MCF 10A (cell line): Measurements from ENCODE around the gene BIN1. TPM values are rescaled to one million over a fixed set of nuclear protein-coding genes. Genes with fewer than 3 reads are reported as not detected.

Experiments used
- BruUV-seq: library from RNA; stranded (reverse); fragments of 400-500 nt; replicated peaks from 2 replicates; lab custom pipeline; 2021; lab: Mats Ljungman, UMichigan
- CTCF ChIA-PET: fragments of 300-600 bp; sonication (Branson Sonifier 250); formaldehyde crosslinking; extraction: SDS; loops from one replicate; lab custom pipeline; 2021; ENCODE audit warnings: antibody characterized with exemption, inconsistent platforms; lab: Yijun Ruan, JAX
- POLR2A ChIA-PET: fragments of 300-600, 350-650 bp; sonication (Branson Sonifier 250); formaldehyde crosslinking; extraction: SDS; loops from one replicate; lab custom pipeline; 2020; ENCODE audit warnings: antibody characterized with exemption, inconsistent platforms; lab: Yijun Ruan, JAX
- DNase-seq: peaks from one replicate; pipeline ENCODE4 v3.0.0-alpha.2; 2018; ENCODE audit not compliant: unreplicated experiment
- H3K27ac Mint-ChIP-seq: one replicate; pipeline ENCODE4 v1.8.0; 2022; ENCODE audit warnings: mild to moderate bottlenecking, low read depth, mixed read lengths; ENCODE audit not compliant: unreplicated experiment
- H3K27me3 Mint-ChIP-seq: one replicate; pipeline ENCODE4 v1.8.0; 2022; ENCODE audit warnings: mixed read lengths; ENCODE audit not compliant: insufficient read depth, unreplicated experiment
- H3K36me3 Mint-ChIP-seq: one replicate; pipeline ENCODE4 v1.8.0; 2022; ENCODE audit warnings: mild to moderate bottlenecking, moderate library complexity, mixed read lengths; ENCODE audit not compliant: insufficient read depth, unreplicated experiment
- H3K4me1 Mint-ChIP-seq: one replicate; pipeline ENCODE4 v1.8.0; 2022; ENCODE audit warnings: mixed read lengths; ENCODE audit not compliant: insufficient read depth, unreplicated experiment
- H3K4me3 Mint-ChIP-seq: one replicate; pipeline ENCODE4 v1.8.0; 2022; ENCODE audit warnings: mild to moderate bottlenecking, moderate library complexity, mixed read lengths; ENCODE audit not compliant: unreplicated experiment
- H3K9me3 Mint-ChIP-seq: one replicate; pipeline ENCODE4 v1.8.0; 2022; ENCODE audit warnings: mixed read lengths; ENCODE audit not compliant: unreplicated experiment
- intact Hi-C: fragments of 100-400 bp; cut with micrococcal nuclease; formaldehyde crosslinking; loops from 2 replicates; pipeline ENCODE4 v1.14.1; 2022
- total RNA-seq: library from RNA; stranded (reverse); gene quantifications from 2 replicates; pipeline ENCODE4 v1.2.3, GENCODE V29; 2022
- TF ChIP-seq, protein P1 (sequence below): fragments of 200-600 bp; IDR thresholded peaks from one replicate; pipeline ENCODE4 v1.8.0; 2022; ENCODE audit warnings: antibody characterized with exemption, mild to moderate bottlenecking; ENCODE audit not compliant: unreplicated experiment

The BIN1 gene
- total RNA-seq, 1 experiment from 2014 or later: 29.6 TPM

DNA sequence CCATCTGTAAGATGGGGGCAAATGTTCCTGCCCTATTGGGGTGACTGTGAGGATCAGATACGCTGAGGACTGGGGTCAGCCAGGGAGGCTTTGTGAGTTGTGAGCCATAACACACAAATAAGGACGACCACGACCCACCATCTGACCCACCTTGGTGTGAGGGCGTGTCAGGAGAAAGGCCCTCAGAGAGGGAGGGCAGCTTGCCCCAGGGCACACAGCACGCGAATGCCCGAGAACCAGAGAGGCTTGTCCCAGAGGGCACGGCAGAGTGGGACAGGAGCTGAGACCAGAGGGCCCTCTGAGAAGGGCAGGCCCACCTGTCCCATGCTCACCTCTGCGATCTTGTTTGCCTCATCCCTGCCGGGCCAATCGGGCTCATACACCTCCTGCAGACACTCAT is 36.7 kb downstream of the BIN1 start:
- POLR2A ChIA-PET: interaction anchor here (0.9 kb wide), 1 partner anchor 14 kb away, joined by 5 read pairs; no protein-coding TSS in a partner anchor
- H3K27me3 Mint-ChIP-seq: no peaks in the 10 kb centered on the region
- no TSS peak for BruUV-seq
- TF ChIP-seq, protein P1, sequence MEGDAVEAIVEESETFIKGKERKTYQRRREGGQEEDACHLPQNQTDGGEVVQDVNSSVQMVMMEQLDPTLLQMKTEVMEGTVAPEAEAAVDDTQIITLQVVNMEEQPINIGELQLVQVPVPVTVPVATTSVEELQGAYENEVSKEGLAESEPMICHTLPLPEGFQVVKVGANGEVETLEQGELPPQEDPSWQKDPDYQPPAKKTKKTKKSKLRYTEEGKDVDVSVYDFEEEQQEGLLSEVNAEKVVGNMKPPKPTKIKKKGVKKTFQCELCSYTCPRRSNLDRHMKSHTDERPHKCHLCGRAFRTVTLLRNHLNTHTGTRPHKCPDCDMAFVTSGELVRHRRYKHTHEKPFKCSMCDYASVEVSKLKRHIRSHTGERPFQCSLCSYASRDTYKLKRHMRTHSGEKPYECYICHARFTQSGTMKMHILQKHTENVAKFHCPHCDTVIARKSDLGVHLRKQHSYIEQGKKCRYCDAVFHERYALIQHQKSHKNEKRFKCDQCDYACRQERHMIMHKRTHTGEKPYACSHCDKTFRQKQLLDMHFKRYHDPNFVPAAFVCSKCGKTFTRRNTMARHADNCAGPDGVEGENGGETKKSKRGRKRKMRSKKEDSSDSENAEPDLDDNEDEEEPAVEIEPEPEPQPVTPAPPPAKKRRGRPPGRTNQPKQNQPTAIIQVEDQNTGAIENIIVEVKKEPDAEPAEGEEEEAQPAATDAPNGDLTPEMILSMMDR: no peak
- CTCF ChIA-PET: interaction anchor here (0.6 to 2.6 kb wide), 2 partner anchors 26 to 103 kb away, joined by 4 to 15 read pairs; no protein-coding TSS in a partner anchor
- intact Hi-C loops: no loop called here
- H3K9me3 Mint-ChIP-seq: no peaks in the 10 kb centered on the region
- peaks cover 5% of the 10 kb centered on the region for H3K36me3 Mint-ChIP-seq
- no peak for DNase-seq
- H3K4me3 Mint-ChIP-seq: no peak overlapping the region
- no peak overlapping the region for H3K27ac Mint-ChIP-seq
- peaks cover 17% of the 10 kb centered on the region for H3K4me1 Mint-ChIP-seq

DNA sequence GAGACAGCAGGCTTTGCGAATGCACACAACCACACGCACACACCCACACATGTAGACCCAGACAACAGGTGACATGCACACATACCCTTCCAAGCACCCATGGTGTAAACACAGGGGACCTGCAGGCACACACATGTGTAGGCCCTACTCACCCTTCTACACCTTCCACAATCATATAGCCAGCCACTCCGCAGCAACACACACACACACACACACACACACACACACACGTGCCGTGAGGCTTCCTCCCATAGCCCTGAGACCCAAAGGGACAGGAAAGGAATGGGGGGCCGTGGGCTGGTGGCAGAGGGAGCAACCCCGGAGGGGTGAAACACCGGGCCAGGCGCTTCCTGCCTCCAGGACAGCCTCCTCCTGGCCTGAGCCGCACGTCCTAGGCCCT is 37.4 kb downstream of the BIN1 start:
- H3K9me3 Mint-ChIP-seq: no peaks in the 10 kb centered on the region
- CTCF ChIA-PET: interaction anchor here (0.6 to 2.6 kb wide), 6 partner anchors 10 to 401 kb away, joined by 3 to 15 read pairs (median 3); no protein-coding TSS in a partner anchor
- H3K4me1 Mint-ChIP-seq: peaks cover 21% of the 10 kb centered on the region
- peaks cover 6% of the 10 kb centered on the region for H3K36me3 Mint-ChIP-seq
- TF ChIP-seq, protein P1: no peak
- POLR2A ChIA-PET: interaction anchor here (0.9 kb wide), 1 partner anchor 15 kb away, joined by 5 read pairs; no protein-coding TSS in a partner anchor
- H3K27me3 Mint-ChIP-seq: no peaks in the 10 kb centered on the region
- no peak overlapping the region for H3K27ac Mint-ChIP-seq
- no peak overlapping the region for H3K4me3 Mint-ChIP-seq
- intact Hi-C loops: loop anchor here (5.0 to 10.0 kb wide), 2 partner anchors 223 to 405 kb away; partner anchors contain the start of gene ERCC3
- no peak for DNase-seq
- no TSS peak for BruUV-seq

DNA sequence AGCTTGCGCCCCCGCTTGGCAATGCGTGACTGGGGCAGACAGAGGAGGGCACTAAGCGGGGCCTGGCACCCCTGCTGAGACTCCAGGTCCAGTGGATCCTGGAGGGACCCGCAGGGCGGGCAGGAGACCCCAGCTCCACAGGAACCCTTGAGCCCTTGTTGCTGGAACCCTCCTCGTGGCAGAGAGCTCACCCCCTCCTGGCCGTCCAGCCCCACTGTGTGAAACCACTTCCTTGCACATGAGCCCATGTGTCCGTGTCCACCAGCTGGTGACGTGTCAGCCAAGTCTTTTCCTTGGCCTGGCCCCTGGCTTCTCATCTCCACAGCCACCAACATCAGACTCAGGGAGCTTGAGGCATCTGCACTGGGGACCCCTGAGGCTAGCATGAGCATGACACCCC is 38.0 kb downstream of the BIN1 start:
- peaks cover 26% of the 10 kb centered on the region for H3K4me1 Mint-ChIP-seq
- TF ChIP-seq, protein P1: no peak
- H3K27ac Mint-ChIP-seq: no peak overlapping the region
- ChIA-PET POLR2A (interaction anchor here (0.9 kb wide), 1 partner anchor 15 kb away, joined by 5 read pairs; no protein-coding TSS in a partner anchor), CTCF (interaction anchor here (0.6 to 2.6 kb wide), 7 partner anchors 8 to 400 kb away, joined by 3 to 15 read pairs (median 3); no protein-coding TSS in a partner anchor)
- H3K27me3 Mint-ChIP-seq: no peaks in the 10 kb centered on the region
- H3K36me3 Mint-ChIP-seq: peaks cover 9% of the 10 kb centered on the region
- BruUV-seq: no TSS peak
- H3K4me3 Mint-ChIP-seq: no peak overlapping the region
- no peak for DNase-seq
- no peaks in the 10 kb centered on the region for H3K9me3 Mint-ChIP-seq
- intact Hi-C loops: loop anchor here (5.0 to 10.0 kb wide), 2 partner anchors 223 to 406 kb away; partner anchors contain the start of gene ERCC3

DNA sequence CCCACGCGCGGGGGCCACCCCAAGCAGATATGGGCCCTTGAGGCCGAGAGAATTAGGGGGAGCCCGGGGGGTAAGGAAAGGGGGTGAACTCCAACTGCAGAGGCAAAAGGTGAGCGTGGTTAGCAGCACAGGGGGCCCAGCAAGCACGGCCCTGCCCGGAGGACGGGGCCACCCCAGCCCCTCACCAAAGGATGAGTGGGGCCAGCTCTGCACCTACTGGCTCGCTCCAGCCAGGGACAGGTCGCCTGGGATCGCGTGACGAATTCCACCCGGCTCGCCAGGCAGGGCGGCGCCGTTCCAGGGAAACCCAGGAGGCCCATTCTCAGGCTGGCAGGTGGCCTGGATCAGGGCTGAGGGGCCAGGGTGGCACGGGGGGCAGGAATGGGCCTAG is 38.6 kb downstream of the BIN1 start:
- CTCF ChIA-PET: interaction anchor here (0.8 to 2.6 kb wide), 10 partner anchors 9 to 1323 kb away, joined by 3 to 15 read pairs (median 4); no protein-coding TSS in a partner anchor
- no peaks in the 10 kb centered on the region for H3K27me3 Mint-ChIP-seq
- no peak overlapping the region for H3K4me3 Mint-ChIP-seq
- no peak for DNase-seq
- peaks cover 9% of the 10 kb centered on the region for H3K36me3 Mint-ChIP-seq
- peak overlapping the region; percentile 52 for H3K27ac Mint-ChIP-seq
- peaks cover 26% of the 10 kb centered on the region for H3K4me1 Mint-ChIP-seq
- H3K9me3 Mint-ChIP-seq: no peaks in the 10 kb centered on the region
- intact Hi-C loops: loop anchor here (1.0 to 10.0 kb wide), 4 partner anchors 39 to 406 kb away; partner anchors contain the start of genes BIN1 and ERCC3
- TF ChIP-seq, protein P1: no peak
- POLR2A ChIA-PET: interaction anchor here (0.8 kb wide), 1 partner anchor 226 kb away, joined by 5 read pairs; the partner anchor contains the start of gene ERCC3
- BruUV-seq: no TSS peak
